Measurements from ENCODE around the gene PSMC5.

Gene PSMC5

GRCh38 chr17:63819585-63820537, 7.4 kb upstream of the PSMC5 start:
- H3K4me3 ChIP-seq (ENCODE audit: low read depth, low read length), result no peak overlapping the region
- TF ChIP-seq CTCF (conservative IDR thresholded peaks at IDR 0.05; ENCODE audit: low read depth, low read length), result no peak
- no peak for DNase-seq (ENCODE audit: low read depth)

- DNase-seq (ENCODE audit: low read depth), result no peak
- no peak for TF ChIP-seq CTCF (conservative IDR thresholded peaks at IDR 0.05; ENCODE audit: low read depth, low read length)
Observed at GRCh38 chr17:63820963-63821561, 6.2 kb upstream of the PSMC5 start.

GRCh38 chr17:63821804-63822203, 5.4 kb upstream of the PSMC5 start:
- DNase-seq (ENCODE audit: low read depth), result no peak
- TF ChIP-seq CTCF (conservative IDR thresholded peaks at IDR 0.05; ENCODE audit: low read depth, low read length), result no peak
- H3K4me3 ChIP-seq (ENCODE audit: low read depth, low read length), result no peak overlapping the region

More at GRCh38 chr17:63820963-63821561, 6.2 kb upstream of the PSMC5 start:
- H3K4me3 ChIP-seq (ENCODE audit: low read depth, low read length), result no peak overlapping the region

GRCh38 chr17:63822537-63822936, 4.7 kb upstream of the PSMC5 start:
- TF ChIP-seq CTCF (conservative IDR thresholded peaks at IDR 0.05; ENCODE audit: low read depth, low read length), result no peak
- no peak for DNase-seq (ENCODE audit: low read depth)
- H3K4me3 ChIP-seq (ENCODE audit: low read depth, low read length), result no peak overlapping the region

- DNase-seq (ENCODE audit: low read depth), result no peak
- TF ChIP-seq CTCF (conservative IDR thresholded peaks at IDR 0.05; ENCODE audit: low read depth, low read length), result no peak
- H3K4me3 ChIP-seq (ENCODE audit: low read depth, low read length), result no peak overlapping the region
Observed at GRCh38 chr17:63823659-63824331, 3.4 kb upstream of the PSMC5 start.

GRCh38 chr17:63824362-63824761, 2.9 kb upstream of the PSMC5 start:
- H3K4me3 ChIP-seq (ENCODE audit: low read depth, low read length), result no peak overlapping the region
- no peak for DNase-seq (ENCODE audit: low read depth)
- TF ChIP-seq CTCF (conservative IDR thresholded peaks at IDR 0.05; ENCODE audit: low read depth, low read length), result no peak

Data from choroid plexus epithelial cell (primary cell).